ENCODE data around the gene IRF1.

The IRF1 gene

GRCh38 chr5:132459031-132459982, 31.3 kb downstream of the IRF1 start:
- H3K36me3 ChIP-seq (ENCODE audit: control insufficient read depth in 4 of 4, insufficient read depth in 4 of 4, low read length in 3 of 4): no peaks in the 10 kb centered on the region
- H3K4me3 ChIP-seq (ENCODE audit: control insufficient read depth in 1 of 7, extremely low read depth in 1 of 7, insufficient read depth in 4 of 7, low read depth in 2 of 7, low read length in 6 of 7): peak overlapping the region in 3 of 7 experiments; percentile 12 to 35 (median 19)
- peak in 2 of 3 donors; percentile 88 to 89 for DNase-seq
- WGBS (ENCODE audit: insufficient coverage): 89% methylated on average over 11 of the region's 12 CpGs
- H3K27me3 ChIP-seq (replicated peaks in 2 of 5; ENCODE audit: control insufficient read depth in 4 of 5, insufficient read depth in 5 of 5, low read length in 4 of 5): no peaks in the 10 kb centered on the region
- ChIA-PET CTCF (interaction anchor here (0.9 to 8.6 kb wide), 13 partner anchors 12 to 72 kb away, joined by 3 to 278 read pairs (median 14); partner anchors contain the start of gene IRF1), POLR2A (interaction anchor here (0.6 to 6.0 kb wide), 8 partner anchors 15 to 49 kb away, joined by 3 to 53 read pairs (median 5); partner anchors contain the start of gene IRF1)
- H3K27ac ChIP-seq (ENCODE audit: insufficient read depth in 1 of 2, low read depth in 1 of 2, low read length in 2 of 2, poor library complexity in 1 of 2, severe bottlenecking in 2 of 2): peak overlapping the region in 1 of 2 experiments; percentile 73
- H3K9me3 ChIP-seq (ENCODE audit: control extremely low read depth in 1 of 5, control insufficient read depth in 4 of 5, insufficient read depth in 2 of 5, low read depth in 1 of 5, low read length in 4 of 5): no peaks in the 10 kb centered on the region
- peaks cover 56 to 95% (median 93%) of the 10 kb centered on the region in 4 experiments for H3K4me1 ChIP-seq (ENCODE audit: control extremely low read depth in 1 of 4, control insufficient read depth in 4 of 4, insufficient read depth in 4 of 4, low read length in 3 of 4)

GRCh38 chr5:132458651-132459030, 31.9 kb downstream of the IRF1 start:
- Histone ChIP-seq H3K9me3 (ENCODE audit: control extremely low read depth in 1 of 5, control insufficient read depth in 4 of 5, insufficient read depth in 2 of 5, low read depth in 1 of 5, low read length in 4 of 5) (no peaks in the 10 kb centered on the region), H3K27ac (ENCODE audit: insufficient read depth in 1 of 2, low read depth in 1 of 2, low read length in 2 of 2, poor library complexity in 1 of 2, severe bottlenecking in 2 of 2) (peak overlapping the region in 1 of 2 experiments; percentile 73), H3K27me3 (replicated peaks in 2 of 5; ENCODE audit: control insufficient read depth in 4 of 5, insufficient read depth in 5 of 5, low read length in 4 of 5) (no peaks in the 10 kb centered on the region), H3K36me3 (ENCODE audit: control insufficient read depth in 4 of 4, insufficient read depth in 4 of 4, low read length in 3 of 4) (no peaks in the 10 kb centered on the region), H3K4me1 (ENCODE audit: control extremely low read depth in 1 of 4, control insufficient read depth in 4 of 4, insufficient read depth in 4 of 4, low read length in 3 of 4) (peaks cover 53 to 95% (median 93%) of the 10 kb centered on the region in 4 experiments), H3K4me3 (ENCODE audit: control insufficient read depth in 1 of 7, extremely low read depth in 1 of 7, insufficient read depth in 4 of 7, low read depth in 2 of 7, low read length in 6 of 7) (no peak overlapping the region)
- WGBS (ENCODE audit: insufficient coverage): 40% methylated on average over 1 of the region's 1 CpG
- ChIA-PET CTCF (interaction anchor here (0.9 to 8.6 kb wide), 11 partner anchors 11 to 72 kb away, joined by 3 to 278 read pairs (median 38); partner anchors contain the start of gene IRF1), POLR2A (interaction anchor here (1.3 to 6.0 kb wide), 6 partner anchors 7 to 33 kb away, joined by 3 to 63 read pairs (median 28); partner anchors contain the start of gene IRF1)
- DNase-seq: peak in 1 of 3 donors; percentile 59

DNA sequence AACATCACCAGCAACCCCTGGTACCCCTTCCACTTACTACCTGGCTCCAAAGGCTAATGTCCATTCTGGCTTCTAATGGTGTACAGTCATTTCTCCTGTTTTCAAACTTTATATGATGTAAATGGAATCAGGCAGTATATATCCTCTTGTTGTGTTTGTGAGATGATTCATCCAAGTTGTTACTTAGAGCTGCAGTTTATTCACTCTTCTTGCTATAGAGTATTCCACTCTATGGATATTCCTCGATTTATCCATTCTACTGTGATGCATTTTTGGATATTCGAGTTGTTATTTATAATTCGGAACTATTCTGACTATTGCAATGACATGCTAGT, 32.4 kb downstream of the IRF1 start:
- no peaks in the 10 kb centered on the region for H3K36me3 ChIP-seq (ENCODE audit: control insufficient read depth in 4 of 4, insufficient read depth in 4 of 4, low read length in 3 of 4)
- H3K27me3 ChIP-seq (replicated peaks in 2 of 5; ENCODE audit: control insufficient read depth in 4 of 5, insufficient read depth in 5 of 5, low read length in 4 of 5): no peaks in the 10 kb centered on the region
- peak overlapping the region in 1 of 2 experiments; percentile 73 for H3K27ac ChIP-seq (ENCODE audit: insufficient read depth in 1 of 2, low read depth in 1 of 2, low read length in 2 of 2, poor library complexity in 1 of 2, severe bottlenecking in 2 of 2)
- POLR2A ChIA-PET: interaction anchor here (1.0 to 6.0 kb wide), 7 partner anchors 8 to 33 kb away, joined by 3 to 63 read pairs (median 9); partner anchors contain the start of gene IRF1
- H3K4me1 ChIP-seq (ENCODE audit: control extremely low read depth in 1 of 4, control insufficient read depth in 4 of 4, insufficient read depth in 4 of 4, low read length in 3 of 4): peaks cover 51 to 95% (median 93%) of the 10 kb centered on the region in 4 experiments
- WGBS (ENCODE audit: insufficient coverage): no CpG with 5 or more reads among the region's 3 CpGs
- CTCF ChIA-PET: interaction anchor here (1.1 to 8.6 kb wide), 16 partner anchors 11 to 71 kb away, joined by 3 to 278 read pairs (median 10); partner anchors contain the start of gene IRF1
- H3K4me3 ChIP-seq (ENCODE audit: control insufficient read depth in 1 of 7, extremely low read depth in 1 of 7, insufficient read depth in 4 of 7, low read depth in 2 of 7, low read length in 6 of 7): no peak overlapping the region
- DNase-seq: no peak
- no peaks in the 10 kb centered on the region for H3K9me3 ChIP-seq (ENCODE audit: control extremely low read depth in 1 of 5, control insufficient read depth in 4 of 5, insufficient read depth in 2 of 5, low read depth in 1 of 5, low read length in 4 of 5)

GRCh38 chr5:132457371-132458225, 33.0 kb downstream of the IRF1 start:
- no peaks in the 10 kb centered on the region for H3K9me3 ChIP-seq (ENCODE audit: control extremely low read depth in 1 of 5, control insufficient read depth in 4 of 5, insufficient read depth in 2 of 5, low read depth in 1 of 5, low read length in 4 of 5)
- peak overlapping the region; percentile 89 to 91 for H3K27ac ChIP-seq (ENCODE audit: insufficient read depth in 1 of 2, low read depth in 1 of 2, low read length in 2 of 2, poor library complexity in 1 of 2, severe bottlenecking in 2 of 2)
- ChIA-PET CTCF (interaction anchor here (1.1 to 8.6 kb wide), 15 partner anchors 10 to 48 kb away, joined by 3 to 278 read pairs (median 14); partner anchors contain the start of gene IRF1), POLR2A (interaction anchor here (0.8 to 6.0 kb wide), 15 partner anchors 8 to 43 kb away, joined by 3 to 63 read pairs (median 9); partner anchors contain the start of gene IRF1)
- no peaks in the 10 kb centered on the region for H3K27me3 ChIP-seq (replicated peaks in 2 of 5; ENCODE audit: control insufficient read depth in 4 of 5, insufficient read depth in 5 of 5, low read length in 4 of 5)
- H3K4me1 ChIP-seq (ENCODE audit: control extremely low read depth in 1 of 4, control insufficient read depth in 4 of 4, insufficient read depth in 4 of 4, low read length in 3 of 4): peaks cover 50 to 92% (median 90%) of the 10 kb centered on the region in 4 experiments
- H3K4me3 ChIP-seq (ENCODE audit: control insufficient read depth in 1 of 7, extremely low read depth in 1 of 7, insufficient read depth in 4 of 7, low read depth in 2 of 7, low read length in 6 of 7): peak overlapping the region in 4 of 7 experiments; percentile 2 to 9 (median 6)
- 50% methylated on average over 2 of the region's 2 CpGs for WGBS (ENCODE audit: insufficient coverage)
- peak; percentile 43 to 82 (median 80) for DNase-seq
- no peaks in the 10 kb centered on the region for H3K36me3 ChIP-seq (ENCODE audit: control insufficient read depth in 4 of 4, insufficient read depth in 4 of 4, low read length in 3 of 4)

GRCh38 chr5:132456987-132457361, 33.6 kb downstream of the IRF1 start:
- CTCF ChIA-PET: interaction anchor here (1.1 to 8.6 kb wide), 15 partner anchors 9 to 49 kb away, joined by 3 to 278 read pairs (median 14); partner anchors contain the start of gene IRF1
- DNase-seq: peak in 1 of 3 donors; percentile 52
- peaks cover 50 to 87% (median 84%) of the 10 kb centered on the region in 4 experiments for H3K4me1 ChIP-seq (ENCODE audit: control extremely low read depth in 1 of 4, control insufficient read depth in 4 of 4, insufficient read depth in 4 of 4, low read length in 3 of 4)
- POLR2A ChIA-PET: interaction anchor here (0.7 to 6.0 kb wide), 16 partner anchors 9 to 67 kb away, joined by 3 to 63 read pairs (median 7); partner anchors contain the start of gene IRF1
- H3K36me3 ChIP-seq (ENCODE audit: control insufficient read depth in 4 of 4, insufficient read depth in 4 of 4, low read length in 3 of 4): no peaks in the 10 kb centered on the region
- no peaks in the 10 kb centered on the region for H3K27me3 ChIP-seq (replicated peaks in 2 of 5; ENCODE audit: control insufficient read depth in 4 of 5, insufficient read depth in 5 of 5, low read length in 4 of 5)
- H3K4me3 ChIP-seq (ENCODE audit: control insufficient read depth in 1 of 7, extremely low read depth in 1 of 7, insufficient read depth in 4 of 7, low read depth in 2 of 7, low read length in 6 of 7): peak overlapping the region in 3 of 7 experiments; percentile 8 to 14 (median 9)
- H3K27ac ChIP-seq (ENCODE audit: insufficient read depth in 1 of 2, low read depth in 1 of 2, low read length in 2 of 2, poor library complexity in 1 of 2, severe bottlenecking in 2 of 2): peak overlapping the region; percentile 89 to 91
- no peaks in the 10 kb centered on the region for H3K9me3 ChIP-seq (ENCODE audit: control extremely low read depth in 1 of 5, control insufficient read depth in 4 of 5, insufficient read depth in 2 of 5, low read depth in 1 of 5, low read length in 4 of 5)
- 55% methylated on average over 5 of the region's 6 CpGs for WGBS (ENCODE audit: insufficient coverage)

DNA sequence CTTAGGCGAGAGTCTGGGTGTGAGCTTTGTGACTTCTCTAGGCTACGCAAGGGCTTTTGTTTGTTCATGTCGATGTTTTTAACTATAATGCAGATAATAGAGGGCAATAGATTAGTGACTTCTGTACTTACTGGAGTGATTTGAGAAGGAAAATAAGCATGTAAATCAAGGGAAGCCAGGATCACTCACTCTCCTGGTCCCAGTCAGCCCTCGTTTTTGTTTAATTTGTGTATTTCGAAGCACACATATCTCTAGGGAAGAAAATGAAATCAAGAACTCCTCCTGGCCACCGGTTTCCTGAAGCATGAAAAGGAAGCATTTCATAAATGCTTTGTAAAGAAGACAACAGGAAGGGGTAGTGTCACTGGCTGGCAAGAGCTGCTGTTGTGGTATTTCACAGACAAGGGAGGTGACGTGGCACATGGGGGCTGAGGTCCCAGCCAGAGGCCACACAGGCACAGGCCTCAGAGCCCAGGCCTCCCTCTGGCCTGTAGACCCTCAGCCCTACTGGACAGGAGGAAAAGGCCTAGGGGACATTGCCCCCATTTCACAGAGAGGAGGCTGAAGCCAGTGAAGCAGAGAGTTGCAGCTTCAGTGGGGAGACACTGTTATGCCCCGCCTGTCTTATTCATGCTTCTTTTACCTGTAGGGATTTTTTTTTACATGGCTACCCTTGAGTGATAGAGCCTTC, 34.1 kb downstream of the IRF1 start:
- ChIA-PET CTCF (interaction anchor here (0.9 to 8.6 kb wide), 15 partner anchors 9 to 50 kb away, joined by 3 to 278 read pairs (median 14); partner anchors contain the start of gene IRF1), POLR2A (interaction anchor here (0.7 to 6.0 kb wide), 15 partner anchors 9 to 67 kb away, joined by 3 to 63 read pairs (median 8); partner anchors contain the start of gene IRF1)
- WGBS (ENCODE audit: insufficient coverage): 26% methylated on average over 6 of the region's 8 CpGs

More for the DNA sequence above, 34.1 kb downstream of the IRF1 start:
- H3K4me3 ChIP-seq (ENCODE audit: control insufficient read depth in 1 of 7, extremely low read depth in 1 of 7, insufficient read depth in 4 of 7, low read depth in 2 of 7, low read length in 6 of 7): peak overlapping the region in 6 of 7 experiments; percentile 4 to 49 (median 18)
- no peaks in the 10 kb centered on the region for H3K9me3 ChIP-seq (ENCODE audit: control extremely low read depth in 1 of 5, control insufficient read depth in 4 of 5, insufficient read depth in 2 of 5, low read depth in 1 of 5, low read length in 4 of 5)
- DNase-seq: peak; percentile 78 to 97 (median 95)
- H3K27ac ChIP-seq (ENCODE audit: insufficient read depth in 1 of 2, low read depth in 1 of 2, low read length in 2 of 2, poor library complexity in 1 of 2, severe bottlenecking in 2 of 2): peak overlapping the region; percentile 89 to 91
- H3K27me3 ChIP-seq (replicated peaks in 2 of 5; ENCODE audit: control insufficient read depth in 4 of 5, insufficient read depth in 5 of 5, low read length in 4 of 5): no peaks in the 10 kb centered on the region
- peaks cover 0 to 4% (median 3%) of the 10 kb centered on the region in 4 experiments for H3K36me3 ChIP-seq (ENCODE audit: control insufficient read depth in 4 of 4, insufficient read depth in 4 of 4, low read length in 3 of 4)
- peaks cover 48 to 85% (median 82%) of the 10 kb centered on the region in 4 experiments for H3K4me1 ChIP-seq (ENCODE audit: control extremely low read depth in 1 of 4, control insufficient read depth in 4 of 4, insufficient read depth in 4 of 4, low read length in 3 of 4)
